HUES64 (cell line): ENCODE results near the gene ARHGAP10.
"Not testable (repeated sequence)": the region's sequence is repeated elsewhere in the genome, so short reads cannot be mapped to it uniquely, and the experiment has no call there.

Experiments used
- H3K27ac ChIP-seq: 2 replicates; pipeline ENCODE4 v1.7.0; 2013; ENCODE audit warnings: low read depth, low read length, inconsistent platforms
- H3K27me3 ChIP-seq: 2 replicates; pipeline ENCODE4 v1.6.1; 2013; ENCODE audit warnings: mild to moderate bottlenecking, low read length; ENCODE audit not compliant: insufficient read depth
- H3K36me3 ChIP-seq: 2 replicates; pipeline ENCODE4 v1.6.1; 2013; ENCODE audit warnings: mild to moderate bottlenecking, low read length; ENCODE audit not compliant: insufficient read depth
- H3K4me1 ChIP-seq: 2 replicates; pipeline ENCODE4 v1.6.1; 2013; ENCODE audit warnings: mild to moderate bottlenecking, low read length, moderate library complexity; ENCODE audit not compliant: insufficient read depth
- H3K4me3 ChIP-seq: 2 replicates; pipeline ENCODE4 v1.5.1; 2013; ENCODE audit warnings: mild to moderate bottlenecking, low read length, moderate library complexity
- H3K9ac ChIP-seq: 2 replicates; pipeline ENCODE4 v1.6.1; 2013; ENCODE audit warnings: mild to moderate bottlenecking, low read depth, low read length
- H3K9me3 ChIP-seq: 2 replicates; pipeline ENCODE4 v1.6.1; 2013; ENCODE audit warnings: low read depth, low read length; ENCODE audit not compliant: insufficient read depth
- WGBS: fragments of 150-250, 120-280 bp; methylation state at CpG from one replicate; pipeline ENCODE4 v1.1.7; 2013; ENCODE audit warnings: missing lambda C conversion rate; 5-methylcytosine and 5-hydroxymethylcytosine counted together

ARHGAP10 gene

GRCh38 chr4:147877308-147877771, 145.5 kb downstream of the ARHGAP10 start:
- Histone ChIP-seq H3K4me3 (no peak overlapping the region), H3K36me3 (peaks cover 16% of the 10 kb centered on the region; the same call in 1 of the 2 replicates), H3K27me3 (no peaks in the 10 kb centered on the region), H3K27ac (no peak overlapping the region), H3K4me1 (no peaks in the 10 kb centered on the region), H3K9me3 (no peaks in the 10 kb centered on the region), H3K9ac (no peak overlapping the region)

DNA sequence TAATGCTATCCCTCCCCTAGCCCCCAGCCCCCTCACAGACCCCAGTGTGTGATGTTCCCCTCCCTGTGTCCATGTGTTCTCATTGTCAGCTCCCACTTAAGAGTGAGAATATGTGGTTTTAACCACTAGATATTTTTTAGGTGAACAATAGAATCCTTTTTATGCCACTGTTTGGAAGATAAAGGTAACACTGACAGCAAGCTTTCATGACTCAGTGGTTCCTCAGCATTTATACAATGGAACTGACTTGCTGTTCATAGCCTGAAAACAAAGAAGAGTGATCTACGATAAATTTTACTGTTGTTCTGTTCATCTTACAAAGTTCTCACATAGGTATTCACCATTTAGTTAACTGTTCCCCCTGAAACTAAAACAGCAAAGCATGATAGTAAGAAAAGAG, 147.8 kb downstream of the ARHGAP10 start:
- Histone ChIP-seq H3K27me3 (no peaks in the 10 kb centered on the region), H3K4me3 (no peak overlapping the region), H3K4me1 (no peaks in the 10 kb centered on the region), H3K9me3 (no peaks in the 10 kb centered on the region), H3K27ac (no peak overlapping the region), H3K36me3 (peaks cover 16% of the 10 kb centered on the region; the same call in 1 of the 2 replicates), H3K9ac (no peak overlapping the region)
- WGBS = 100% methylated on average over 1 of the region's 1 CpG

DNA sequence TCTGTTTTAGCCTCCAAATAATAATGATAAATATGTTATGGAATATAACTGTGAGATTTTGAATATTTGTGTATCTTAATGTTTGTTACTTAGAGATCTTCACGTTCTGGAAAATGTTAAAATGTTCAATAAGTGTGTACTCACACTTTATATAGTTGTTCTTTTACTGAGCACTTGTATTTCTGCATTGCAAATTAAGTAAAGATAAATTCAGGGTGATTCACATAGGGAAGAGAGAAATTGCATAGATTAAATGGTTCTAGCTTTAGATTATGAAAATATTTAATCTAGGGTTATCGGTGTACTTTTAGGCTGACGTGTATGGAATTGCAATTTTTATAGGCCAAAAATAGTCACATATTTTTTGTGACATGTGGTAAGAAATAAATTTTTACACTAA, 148.6 kb downstream of the ARHGAP10 start:
- WGBS = 94% methylated on average over 3 of the region's 3 CpGs
- Histone ChIP-seq H3K27ac (no peak overlapping the region), H3K4me3 (no peak overlapping the region), H3K9ac (no peak overlapping the region), H3K9me3 (no peaks in the 10 kb centered on the region; the same call in 1 of the 2 replicates), H3K36me3 (peaks cover 10% of the 10 kb centered on the region; the same call in 1 of the 2 replicates), H3K27me3 (no peaks in the 10 kb centered on the region), H3K4me1 (no peaks in the 10 kb centered on the region)

- H3K27me3 ChIP-seq = no peaks in the 10 kb centered on the region
- no peaks in the 10 kb centered on the region; the same call in 1 of the 2 replicates for H3K9me3 ChIP-seq
- H3K4me3 ChIP-seq = no peak overlapping the region
- no peak overlapping the region for H3K9ac ChIP-seq
- WGBS = 94% methylated on average over 2 of the region's 2 CpGs
- H3K4me1 ChIP-seq = no peaks in the 10 kb centered on the region
- H3K36me3 ChIP-seq = peaks cover 4% of the 10 kb centered on the region; the same call in 1 of the 2 replicates
- no peak overlapping the region for H3K27ac ChIP-seq
These were observed 152.6 kb downstream of the ARHGAP10 start for GRCh38 chr4:147884536-147884935.

DNA sequence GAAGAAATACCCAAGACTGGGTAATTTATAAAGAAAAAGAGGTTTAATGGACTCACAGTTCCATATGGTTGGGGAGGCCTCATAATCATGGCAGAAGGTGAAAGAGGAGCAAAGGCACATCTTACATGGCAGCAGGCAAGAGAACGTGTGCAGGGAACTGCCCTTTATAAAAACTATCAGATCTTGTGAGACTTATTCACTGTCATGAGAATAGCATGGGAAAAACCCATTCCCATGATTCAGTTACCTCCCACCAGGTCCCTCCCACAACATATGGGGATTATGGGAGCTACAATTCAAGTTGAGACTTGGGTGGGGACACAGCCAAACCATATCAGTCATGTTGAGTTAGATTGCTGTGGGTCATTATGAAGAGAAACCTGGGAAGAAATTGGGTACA, 153.3 kb downstream of the ARHGAP10 start:
- H3K27me3 ChIP-seq, H3K9me3 ChIP-seq, H3K4me1 ChIP-seq, H3K36me3 ChIP-seq, H3K27ac ChIP-seq, H3K9ac ChIP-seq, H3K4me3 ChIP-seq: not testable (repeated sequence)
- whole genome bisulfite sequencing = 93% methylated on average over 1 of the region's 1 CpG

GRCh38 chr4:147891476-147892115, 159.7 kb downstream of the ARHGAP10 start:
- H3K4me3 ChIP-seq = no peak overlapping the region
- no peaks in the 10 kb centered on the region for H3K27me3 ChIP-seq
- peaks cover 3% of the 10 kb centered on the region; the same call in 1 of the 2 replicates for H3K36me3 ChIP-seq
- H3K27ac ChIP-seq = no peak overlapping the region
- H3K9ac ChIP-seq = no peak overlapping the region
- H3K9me3 ChIP-seq = peaks cover 13% of the 10 kb centered on the region; the same call in 1 of the 2 replicates
- WGBS = 95% methylated on average over 6 of the region's 6 CpGs
- H3K4me1 ChIP-seq = no peaks in the 10 kb centered on the region

- Histone ChIP-seq H3K36me3 (peaks cover 5% of the 10 kb centered on the region; the same call in 1 of the 2 replicates), H3K4me3 (no peak overlapping the region), H3K27ac (no peak overlapping the region), H3K9ac (no peak overlapping the region), H3K27me3 (no peaks in the 10 kb centered on the region), H3K4me1 (no peaks in the 10 kb centered on the region), H3K9me3 (peaks cover 8% of the 10 kb centered on the region; the same call in 1 of the 2 replicates)
- 80% methylated on average over 1 of the region's 2 CpGs for WGBS
These were observed 167.6 kb downstream of the ARHGAP10 start for GRCh38 chr4:147899512-147899911.

DNA sequence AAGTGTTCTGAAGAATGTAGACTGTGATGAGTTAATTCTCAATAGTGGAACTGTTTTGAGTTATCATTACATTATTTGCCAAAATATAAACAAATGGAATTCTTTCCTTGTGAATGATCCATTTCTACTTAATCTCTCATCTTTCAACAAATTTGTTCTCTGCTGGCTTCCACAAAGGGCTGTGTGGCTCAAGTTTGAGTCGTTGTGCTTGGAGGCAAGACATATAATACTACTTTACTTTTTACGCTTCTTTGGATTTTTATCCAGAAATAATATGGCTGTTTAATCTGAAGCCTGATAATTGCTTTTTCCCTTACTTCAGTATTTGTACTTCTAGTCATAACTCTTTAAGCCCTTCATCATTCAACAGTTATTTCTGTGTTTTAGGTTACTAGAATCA, 169.5 kb downstream of the ARHGAP10 start:
- no peak overlapping the region for H3K27ac ChIP-seq
- H3K36me3 ChIP-seq = peaks cover 5% of the 10 kb centered on the region; the same call in 1 of the 2 replicates
- no peak overlapping the region for H3K4me3 ChIP-seq
- H3K9ac ChIP-seq = no peak overlapping the region
- 100% methylated on average over 1 of the region's 2 CpGs for WGBS
- H3K4me1 ChIP-seq = no peaks in the 10 kb centered on the region
- H3K9me3 ChIP-seq = peaks cover 5% of the 10 kb centered on the region; the same call in 1 of the 2 replicates
- no peaks in the 10 kb centered on the region for H3K27me3 ChIP-seq

GRCh38 chr4:147901916-147902315, 170.0 kb downstream of the ARHGAP10 start:
- Histone ChIP-seq H3K27me3 (no peaks in the 10 kb centered on the region), H3K9me3 (peaks cover 5% of the 10 kb centered on the region; the same call in 1 of the 2 replicates), H3K36me3 (peaks cover 5% of the 10 kb centered on the region; the same call in 1 of the 2 replicates), H3K4me3 (no peak overlapping the region), H3K4me1 (no peaks in the 10 kb centered on the region), H3K9ac (no peak overlapping the region), H3K27ac (no peak overlapping the region)
- 86% methylated on average over 2 of the region's 2 CpGs for WGBS

DNA sequence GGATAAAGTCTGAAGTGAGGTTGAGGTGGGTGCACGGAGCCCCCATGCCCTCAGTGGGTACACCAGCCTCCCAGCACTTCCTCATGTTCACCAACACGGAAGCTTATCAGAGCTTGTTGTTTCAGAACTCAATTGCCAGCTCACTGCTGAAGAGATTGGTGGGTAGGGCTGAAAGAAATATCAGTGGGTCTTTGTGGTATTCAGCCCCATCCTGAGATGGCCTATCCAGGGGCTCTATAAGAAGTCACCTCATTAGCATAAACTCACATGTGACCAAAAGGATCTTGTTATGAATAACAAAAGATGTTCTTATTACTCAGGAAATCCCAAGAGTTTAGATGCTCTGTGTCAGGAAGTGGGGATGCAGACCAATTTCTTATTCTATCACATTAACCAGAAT, 177.3 kb downstream of the ARHGAP10 start:
- Histone ChIP-seq H3K27ac (no peak overlapping the region), H3K36me3 (peaks cover 4% of the 10 kb centered on the region; the same call in 1 of the 2 replicates), H3K27me3 (no peaks in the 10 kb centered on the region), H3K9me3 (no peaks in the 10 kb centered on the region), H3K9ac (no peak overlapping the region), H3K4me1 (no peaks in the 10 kb centered on the region), H3K4me3 (no peak overlapping the region)
- 75% methylated on average over 2 of the region's 2 CpGs for WGBS

- Histone ChIP-seq H3K27ac (no peak overlapping the region), H3K4me1 (no peaks in the 10 kb centered on the region), H3K36me3 (peaks cover 4% of the 10 kb centered on the region; the same call in 1 of the 2 replicates), H3K9me3 (no peaks in the 10 kb centered on the region), H3K4me3 (no peak overlapping the region), H3K27me3 (no peaks in the 10 kb centered on the region), H3K9ac (no peak overlapping the region)
- WGBS = 88% methylated on average over 3 of the region's 3 CpGs
These were observed 178.4 kb downstream of the ARHGAP10 start for GRCh38 chr4:147910315-147910714.
